T-helper 1 cell treated with Interleukin-12 subunit alpha and Interleukin-12 subunit beta and Interleukin-4 antibody, amounts not matched to agents 30 μg/mL and 1 μg/mL, for 36 hours (primary cell): Measurements from ENCODE around the gene GON7.

Experiments used
- H3K27ac Mint-ChIP-seq: one replicate; pipeline ENCODE4 v1.8.0; 2021; ENCODE audit warnings: mild to moderate bottlenecking, mixed read lengths
- H3K27me3 Mint-ChIP-seq: one replicate; pipeline ENCODE4 v1.8.0; 2021; ENCODE audit warnings: low read depth, mixed read lengths
- H3K36me3 Mint-ChIP-seq: one replicate; pipeline ENCODE4 v1.8.0; 2021; ENCODE audit warnings: low read depth, mixed read lengths
- H3K4me1 Mint-ChIP-seq: one replicate; pipeline ENCODE4 v1.8.0; 2021; ENCODE audit warnings: low read depth, mixed read lengths
- H3K4me3 Mint-ChIP-seq: one replicate; pipeline ENCODE4 v1.8.0; 2021; ENCODE audit warnings: mild to moderate bottlenecking, moderate library complexity, mixed read lengths
- H3K9me3 Mint-ChIP-seq: one replicate; pipeline ENCODE4 v1.8.0; 2021; ENCODE audit warnings: mixed read lengths

GON7 gene

DNA sequence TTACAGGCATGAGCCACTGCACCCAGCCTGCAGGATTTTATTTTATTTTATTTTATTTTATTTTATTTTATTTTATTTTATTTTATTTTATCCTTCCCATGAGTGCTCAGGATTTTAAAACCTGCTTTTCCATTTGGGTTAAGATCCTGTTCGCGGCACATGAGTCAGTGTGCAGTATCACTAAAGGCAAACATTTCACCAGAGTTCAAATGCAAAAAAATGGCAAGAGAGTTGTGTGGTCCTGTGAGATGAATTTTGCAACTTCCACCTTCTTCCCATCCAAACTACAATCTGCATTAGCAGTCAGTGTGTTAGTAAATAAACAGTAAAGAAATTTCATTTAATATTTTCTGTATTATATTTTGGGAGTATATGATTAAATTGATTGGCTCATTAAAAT is 51.2 kb downstream of the GON7 start:
- H3K27me3 Mint-ChIP-seq: no peaks in the 10 kb centered on the region
- H3K4me1 Mint-ChIP-seq: no peaks in the 10 kb centered on the region
- H3K27ac Mint-ChIP-seq: no peak overlapping the region
- no peaks in the 10 kb centered on the region for H3K9me3 Mint-ChIP-seq
- no peaks in the 10 kb centered on the region for H3K36me3 Mint-ChIP-seq
- H3K4me3 Mint-ChIP-seq: no peak overlapping the region

DNA sequence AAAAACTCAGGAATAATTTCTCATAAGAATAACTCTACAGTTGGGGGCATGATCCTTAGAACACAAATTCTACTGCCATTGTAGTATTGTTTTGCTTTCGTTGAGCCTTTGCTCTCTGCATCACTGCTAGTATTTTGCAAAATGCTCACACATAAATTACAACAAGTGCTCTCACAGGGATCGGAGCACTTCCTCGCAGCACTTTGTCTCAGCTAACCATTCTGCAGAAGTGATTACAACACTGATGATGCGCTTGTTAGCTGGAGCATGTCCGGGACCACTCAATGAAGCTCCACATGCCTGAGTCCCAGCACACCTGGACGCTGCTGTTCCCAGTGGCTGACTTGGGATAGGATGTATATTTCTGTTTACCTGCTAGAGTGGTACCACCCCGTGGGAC is 53.7 kb downstream of the GON7 start:
- Mint-ChIP-seq H3K36me3 (no peaks in the 10 kb centered on the region), H3K27me3 (peaks cover 4% of the 10 kb centered on the region), H3K27ac (no peak overlapping the region), H3K4me3 (no peak overlapping the region), H3K4me1 (peaks cover 3% of the 10 kb centered on the region), H3K9me3 (no peaks in the 10 kb centered on the region)
